MCF 10A (cell line): ENCODE results near the gene PXMP4. TPM values are rescaled to one million over a fixed set of nuclear protein-coding genes. Genes with fewer than 3 reads are reported as not detected.
A peak's percentile ranks its signal among the peaks of the same experiment; 100 is the strongest.

Source experiments
- BruUV-seq: library from RNA; stranded (reverse); fragments of 400-500 nt; replicated peaks from 2 replicates; lab custom pipeline; 2021; lab: Mats Ljungman, UMichigan
- CTCF ChIA-PET: fragments of 300-600 bp; sonication (Branson Sonifier 250); formaldehyde crosslinking; extraction: SDS; loops from one replicate; lab custom pipeline; 2021; ENCODE audit warnings: antibody characterized with exemption, inconsistent platforms; lab: Yijun Ruan, JAX
- POLR2A ChIA-PET: fragments of 300-600, 350-650 bp; sonication (Branson Sonifier 250); formaldehyde crosslinking; extraction: SDS; loops from one replicate; lab custom pipeline; 2020; ENCODE audit warnings: antibody characterized with exemption, inconsistent platforms; lab: Yijun Ruan, JAX
- DNase-seq: peaks from one replicate; pipeline ENCODE4 v3.0.0-alpha.2; 2018; ENCODE audit not compliant: unreplicated experiment
- H3K27ac Mint-ChIP-seq: one replicate; pipeline ENCODE4 v1.8.0; 2022; ENCODE audit warnings: mild to moderate bottlenecking, low read depth, mixed read lengths; ENCODE audit not compliant: unreplicated experiment
- H3K27me3 Mint-ChIP-seq: one replicate; pipeline ENCODE4 v1.8.0; 2022; ENCODE audit warnings: mixed read lengths; ENCODE audit not compliant: insufficient read depth, unreplicated experiment
- H3K36me3 Mint-ChIP-seq: one replicate; pipeline ENCODE4 v1.8.0; 2022; ENCODE audit warnings: mild to moderate bottlenecking, moderate library complexity, mixed read lengths; ENCODE audit not compliant: insufficient read depth, unreplicated experiment
- H3K4me1 Mint-ChIP-seq: one replicate; pipeline ENCODE4 v1.8.0; 2022; ENCODE audit warnings: mixed read lengths; ENCODE audit not compliant: insufficient read depth, unreplicated experiment
- H3K4me3 Mint-ChIP-seq: one replicate; pipeline ENCODE4 v1.8.0; 2022; ENCODE audit warnings: mild to moderate bottlenecking, moderate library complexity, mixed read lengths; ENCODE audit not compliant: unreplicated experiment
- H3K9me3 Mint-ChIP-seq: one replicate; pipeline ENCODE4 v1.8.0; 2022; ENCODE audit warnings: mixed read lengths; ENCODE audit not compliant: unreplicated experiment
- intact Hi-C: fragments of 100-400 bp; cut with micrococcal nuclease; formaldehyde crosslinking; loops from 2 replicates; pipeline ENCODE4 v1.14.1; 2022
- total RNA-seq: library from RNA; stranded (reverse); gene quantifications from 2 replicates; pipeline ENCODE4 v1.2.3, GENCODE V29; 2022
- TF ChIP-seq, protein P1 (sequence below): fragments of 200-600 bp; IDR thresholded peaks from one replicate; pipeline ENCODE4 v1.8.0; 2022; ENCODE audit warnings: antibody characterized with exemption, mild to moderate bottlenecking; ENCODE audit not compliant: unreplicated experiment

The PXMP4 gene
- total RNA-seq, 1 experiment from 2014 or later: 3.9 TPM

DNA sequence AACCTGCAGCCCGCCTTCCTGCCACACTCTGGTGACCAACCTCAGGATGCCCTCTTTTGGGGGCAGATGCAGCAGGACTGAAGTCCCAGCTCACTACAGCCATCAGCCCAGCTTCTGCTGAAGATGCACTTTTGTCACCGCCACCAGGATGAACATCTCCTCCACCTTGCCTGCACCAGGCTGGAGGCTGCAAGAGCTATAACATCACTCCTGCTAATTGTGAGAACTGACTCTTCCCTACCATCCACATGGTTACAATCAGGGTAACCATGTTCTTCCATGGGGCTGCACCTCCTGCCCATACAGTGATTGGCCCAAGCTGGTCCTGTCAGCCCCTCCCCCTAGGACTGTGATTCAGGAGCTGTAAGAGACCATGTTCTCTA lies 55.4 kb downstream of the PXMP4 start:
- H3K36me3 Mint-ChIP-seq: peaks cover 8% of the 10 kb centered on the region
- no peak for DNase-seq
- POLR2A ChIA-PET: interaction anchor here (0.6 to 3.4 kb wide), 7 partner anchors 11 to 465 kb away, joined by 3 to 20 read pairs (median 8); partner anchors contain the start of genes CBFA2T2, CDK5RAP1 and PXMP4
- H3K9me3 Mint-ChIP-seq: no peaks in the 10 kb centered on the region
- no peak overlapping the region for H3K27ac Mint-ChIP-seq
- CTCF ChIA-PET: interaction anchor here (0.7 to 7.0 kb wide), 9 partner anchors 9 to 465 kb away, joined by 3 to 53 read pairs (median 4); partner anchors contain the start of gene EIF2S2
- peak overlapping the region; percentile 73 for H3K4me3 Mint-ChIP-seq
- intact Hi-C loops: loop anchor here (5.0 kb wide), 2 partner anchors 262 to 403 kb away; partner anchors contain the start of gene CDK5RAP1
- peaks cover 14% of the 10 kb centered on the region for H3K4me1 Mint-ChIP-seq
- no peaks in the 10 kb centered on the region for H3K27me3 Mint-ChIP-seq
- BruUV-seq: no TSS peak
- TF ChIP-seq, protein P1, sequence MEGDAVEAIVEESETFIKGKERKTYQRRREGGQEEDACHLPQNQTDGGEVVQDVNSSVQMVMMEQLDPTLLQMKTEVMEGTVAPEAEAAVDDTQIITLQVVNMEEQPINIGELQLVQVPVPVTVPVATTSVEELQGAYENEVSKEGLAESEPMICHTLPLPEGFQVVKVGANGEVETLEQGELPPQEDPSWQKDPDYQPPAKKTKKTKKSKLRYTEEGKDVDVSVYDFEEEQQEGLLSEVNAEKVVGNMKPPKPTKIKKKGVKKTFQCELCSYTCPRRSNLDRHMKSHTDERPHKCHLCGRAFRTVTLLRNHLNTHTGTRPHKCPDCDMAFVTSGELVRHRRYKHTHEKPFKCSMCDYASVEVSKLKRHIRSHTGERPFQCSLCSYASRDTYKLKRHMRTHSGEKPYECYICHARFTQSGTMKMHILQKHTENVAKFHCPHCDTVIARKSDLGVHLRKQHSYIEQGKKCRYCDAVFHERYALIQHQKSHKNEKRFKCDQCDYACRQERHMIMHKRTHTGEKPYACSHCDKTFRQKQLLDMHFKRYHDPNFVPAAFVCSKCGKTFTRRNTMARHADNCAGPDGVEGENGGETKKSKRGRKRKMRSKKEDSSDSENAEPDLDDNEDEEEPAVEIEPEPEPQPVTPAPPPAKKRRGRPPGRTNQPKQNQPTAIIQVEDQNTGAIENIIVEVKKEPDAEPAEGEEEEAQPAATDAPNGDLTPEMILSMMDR: no peak

DNA sequence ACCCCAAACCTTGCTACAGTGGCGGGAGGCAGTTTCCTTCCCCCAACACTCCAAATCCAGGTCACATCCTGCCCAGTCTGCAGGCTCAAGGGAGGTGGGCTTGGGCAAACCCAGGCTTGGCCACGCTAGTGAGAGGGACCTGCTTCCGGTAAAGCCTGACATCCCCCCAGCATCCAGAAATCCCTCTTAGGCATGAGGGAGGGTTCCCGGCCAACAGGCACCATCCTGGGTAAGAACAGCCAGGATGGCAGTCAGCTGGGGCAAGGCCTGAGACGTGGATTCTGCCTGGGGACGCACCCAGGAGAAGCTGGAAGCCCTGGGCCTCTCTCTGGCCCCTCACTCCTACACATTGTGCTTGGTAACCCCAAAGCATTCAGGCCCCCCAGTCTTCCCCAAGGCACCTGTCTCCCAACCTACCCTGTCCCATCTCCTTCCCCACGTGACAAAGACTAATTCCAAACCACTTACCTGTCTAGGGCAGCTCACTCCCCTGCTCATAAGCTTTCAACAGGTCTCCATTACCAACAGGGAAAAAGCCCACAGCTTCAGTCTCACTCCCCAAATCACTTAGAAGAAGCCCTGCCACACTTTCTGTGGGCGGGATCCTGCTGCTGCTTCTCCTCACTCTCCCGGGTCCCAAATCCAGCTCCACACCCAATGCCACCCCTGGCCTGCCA lies 55.9 kb downstream of the PXMP4 start:
- H3K27ac Mint-ChIP-seq: peak overlapping the region; percentile 19
- BruUV-seq: TSS peak; percentile 29
- intact Hi-C loops: no loop called here
- ChIA-PET POLR2A (interaction anchor here (0.6 to 3.4 kb wide), 17 partner anchors 10 to 465 kb away, joined by 3 to 20 read pairs (median 4); partner anchors contain the start of genes CBFA2T2, CDK5RAP1, PXMP4 and RALY), CTCF (interaction anchor here (0.6 to 5.9 kb wide), 12 partner anchors 9 to 465 kb away, joined by 3 to 37 read pairs (median 3); partner anchors contain the start of gene EIF2S2)
- H3K4me3 Mint-ChIP-seq: peak overlapping the region; percentile 73
- no peaks in the 10 kb centered on the region for H3K9me3 Mint-ChIP-seq
- H3K4me1 Mint-ChIP-seq: peaks cover 14% of the 10 kb centered on the region
- H3K36me3 Mint-ChIP-seq: peaks cover 6% of the 10 kb centered on the region
- TF ChIP-seq, protein P1: no peak
- no peaks in the 10 kb centered on the region for H3K27me3 Mint-ChIP-seq
- DNase-seq: no peak

DNA sequence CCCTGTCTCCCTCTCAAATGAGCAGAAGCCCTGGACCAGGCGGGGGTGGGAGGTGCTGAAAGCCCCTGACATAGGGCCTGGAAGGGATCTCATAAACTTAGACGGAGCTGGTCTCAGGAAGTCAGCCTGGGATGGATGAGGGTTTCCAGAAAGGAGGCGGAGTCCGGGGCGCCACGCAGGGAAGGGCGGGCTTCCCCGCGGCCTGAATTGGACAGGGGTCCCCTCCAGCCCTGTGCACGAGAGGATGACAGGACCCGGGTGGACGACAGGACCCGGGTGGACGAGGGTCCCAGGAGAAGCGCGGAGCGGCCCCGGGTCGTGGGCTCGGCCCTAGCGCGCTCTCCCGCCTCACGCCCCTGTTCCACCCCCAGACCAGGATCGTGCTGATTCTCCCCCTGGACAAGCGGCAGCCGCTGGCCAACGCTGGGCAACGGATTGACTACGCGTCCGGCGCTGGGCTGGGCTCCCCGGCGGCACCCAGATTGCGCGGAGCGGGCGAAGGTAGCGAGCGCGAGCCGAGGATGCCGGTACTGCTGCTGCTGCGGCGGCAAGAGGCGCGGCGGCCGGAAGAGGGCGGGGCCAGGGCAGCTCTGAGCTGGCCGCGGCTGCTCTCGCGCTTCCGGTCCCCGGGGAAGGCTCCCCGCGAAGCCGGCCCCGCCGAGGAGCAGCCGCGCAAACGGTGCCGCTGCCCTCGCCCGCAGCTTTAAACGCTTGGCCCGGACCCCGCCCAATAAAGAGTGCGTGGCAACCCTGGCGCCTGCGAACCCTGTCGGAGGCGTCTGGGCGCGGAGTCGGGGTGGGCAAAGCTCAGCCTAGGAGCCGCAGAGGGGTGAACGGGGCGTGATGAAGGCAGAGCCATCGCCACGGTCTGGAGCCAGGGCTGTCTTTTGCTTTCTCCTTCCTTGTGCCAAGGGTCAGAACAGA lies 56.7 kb downstream of the PXMP4 start:
- Mint-ChIP-seq H3K9me3 (no peaks in the 10 kb centered on the region), H3K36me3 (peaks cover 6% of the 10 kb centered on the region), H3K4me1 (peaks cover 14% of the 10 kb centered on the region), H3K4me3 (peak overlapping the region; percentile 73), H3K27me3 (no peaks in the 10 kb centered on the region), H3K27ac (peak overlapping the region; percentile 19)
- no TSS peak for BruUV-seq
- TF ChIP-seq, protein P1: no peak
- peak; percentile 66 for DNase-seq
- ChIA-PET CTCF (interaction anchor here (0.6 to 1.8 kb wide), 12 partner anchors 8 to 449 kb away, joined by 3 to 8 read pairs (median 3); partner anchors contain the start of gene EIF2S2), POLR2A (interaction anchor here (0.6 to 3.4 kb wide), 19 partner anchors 10 to 449 kb away, joined by 3 to 20 read pairs (median 5); partner anchors contain the start of genes CBFA2T2, CDK5RAP1, CHMP4B and EIF2S2)
- intact Hi-C loops: no loop called here
